H1 (cell line): ENCODE data around the gene ABHD16A.

Experiments used
- JUND ChIP-seq: IDR thresholded peaks from 2 replicates; pipeline ENCODE4 v1.6.1; 2011; ENCODE audit warnings: mild to moderate bottlenecking, improper control_type of control experiment, low read length
- TF ChIP-seq, protein P1 (sequence below), 3 experiments: IDR thresholded peaks; 1 replicate in 2 of 3; 2 replicates in 1 of 3; pipeline versions ENCODE4 v1.5.1 to v1.6.1; 2011; ENCODE audit warnings: low read length in 3 of 3, mild to moderate bottlenecking in 3 of 3, inconsistent platforms in 2 of 3, low read depth in 1 of 3, moderate library complexity in 1 of 3; ENCODE audit not compliant: insufficient read depth in 1 of 3; ENCODE audit errors: control extremely low read depth in 1 of 3

DNA sequence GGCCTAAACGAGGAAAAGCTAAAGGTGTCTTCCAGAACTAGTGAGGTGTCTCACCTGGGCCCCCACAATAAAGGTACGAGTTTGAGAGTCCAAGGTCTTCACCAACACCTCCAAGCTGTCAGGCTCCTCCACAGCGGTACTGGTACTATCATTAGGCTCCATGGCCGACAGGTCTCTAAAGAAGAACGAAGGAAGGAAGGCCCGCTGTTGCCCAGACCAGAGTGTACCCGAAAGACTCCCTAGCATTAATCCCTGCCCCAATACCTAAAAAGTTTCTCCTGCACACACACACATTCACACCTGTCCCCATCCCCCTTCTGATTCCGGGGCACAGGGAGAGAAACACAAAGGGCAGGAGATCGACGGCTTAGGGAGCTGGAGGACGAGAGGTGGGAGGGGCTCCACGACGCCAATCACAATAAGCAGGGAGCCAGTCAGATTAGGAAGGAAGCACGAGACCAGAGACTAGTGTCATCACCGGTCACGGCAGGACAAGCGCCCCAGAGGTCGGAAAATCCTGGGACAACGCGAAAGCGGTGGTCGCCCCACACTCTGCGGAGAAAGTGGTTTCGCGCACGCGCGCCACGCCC lies 51.4 kb downstream of the ABHD16A start:
- TF ChIP-seq, protein P1, sequence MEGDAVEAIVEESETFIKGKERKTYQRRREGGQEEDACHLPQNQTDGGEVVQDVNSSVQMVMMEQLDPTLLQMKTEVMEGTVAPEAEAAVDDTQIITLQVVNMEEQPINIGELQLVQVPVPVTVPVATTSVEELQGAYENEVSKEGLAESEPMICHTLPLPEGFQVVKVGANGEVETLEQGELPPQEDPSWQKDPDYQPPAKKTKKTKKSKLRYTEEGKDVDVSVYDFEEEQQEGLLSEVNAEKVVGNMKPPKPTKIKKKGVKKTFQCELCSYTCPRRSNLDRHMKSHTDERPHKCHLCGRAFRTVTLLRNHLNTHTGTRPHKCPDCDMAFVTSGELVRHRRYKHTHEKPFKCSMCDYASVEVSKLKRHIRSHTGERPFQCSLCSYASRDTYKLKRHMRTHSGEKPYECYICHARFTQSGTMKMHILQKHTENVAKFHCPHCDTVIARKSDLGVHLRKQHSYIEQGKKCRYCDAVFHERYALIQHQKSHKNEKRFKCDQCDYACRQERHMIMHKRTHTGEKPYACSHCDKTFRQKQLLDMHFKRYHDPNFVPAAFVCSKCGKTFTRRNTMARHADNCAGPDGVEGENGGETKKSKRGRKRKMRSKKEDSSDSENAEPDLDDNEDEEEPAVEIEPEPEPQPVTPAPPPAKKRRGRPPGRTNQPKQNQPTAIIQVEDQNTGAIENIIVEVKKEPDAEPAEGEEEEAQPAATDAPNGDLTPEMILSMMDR (IDR thresholded peaks at IDR 0.05; ENCODE audit: control extremely low read depth in 1 of 3, insufficient read depth in 1 of 3, low read depth in 1 of 3, low read length in 3 of 3): no peak
- TF ChIP-seq JUND: no peak
